ENCODE measurements around the gene SLC10A1.

The SLC10A1 gene

DNA sequence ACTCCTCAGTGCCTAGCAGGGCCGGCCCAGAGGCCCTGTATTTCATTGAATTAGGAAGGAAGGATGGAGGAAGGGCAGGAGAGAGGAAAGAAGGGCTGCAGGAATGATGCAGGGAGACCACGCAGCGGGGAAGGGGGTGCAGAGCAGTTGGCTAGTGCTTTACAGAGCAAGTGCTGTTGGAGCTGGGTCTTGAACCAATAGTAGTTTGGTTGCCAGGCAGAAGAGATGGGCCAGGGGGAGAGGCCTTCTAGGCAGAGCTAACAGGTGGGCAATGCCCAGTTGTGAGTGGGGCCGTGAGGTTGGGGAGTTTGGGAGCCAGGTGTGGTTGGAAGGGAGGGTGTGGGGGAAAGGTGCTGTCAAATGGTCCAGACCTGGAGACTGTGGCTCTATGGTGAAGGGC is 69.2 kb downstream of the SLC10A1 start:
- H3K9me2 ChIP-seq (replicated peaks; ENCODE audit: low read depth, low read length), result no peaks in the 10 kb centered on the region
- H2AFZ ChIP-seq (ENCODE audit: low read length), result peak overlapping the region; percentile 99; the same call in 1 of the 2 replicates
- H3K9ac ChIP-seq (ENCODE audit: low read depth, low read length, poor library complexity, severe bottlenecking), result no peak overlapping the region
- no peaks in the 10 kb centered on the region for H3F3A ChIP-seq (ENCODE audit: low read depth)
- no peaks in the 10 kb centered on the region for H3K4me1 ChIP-seq (ENCODE audit: insufficient read depth, low read length, poor library complexity, severe bottlenecking)
- no peaks in the 10 kb centered on the region for H3K27me3 ChIP-seq (ENCODE audit: insufficient read depth, low read length, poor library complexity, severe bottlenecking)
- H3K4me3 ChIP-seq (ENCODE audit: low read length, poor library complexity, severe bottlenecking), result no peak overlapping the region
- no peak overlapping the region for H3K4me2 ChIP-seq (ENCODE audit: low read depth, low read length, poor library complexity, severe bottlenecking)
- no peaks in the 10 kb centered on the region for H3K9me3 ChIP-seq (ENCODE audit: insufficient read depth, low read depth, low read length)
- H3K79me2 ChIP-seq (ENCODE audit: insufficient read depth, low read length), result no peaks in the 10 kb centered on the region
- H3K36me3 ChIP-seq (ENCODE audit: insufficient read depth, low read length), result no peaks in the 10 kb centered on the region
- TF ChIP-seq CTCF (conservative IDR thresholded peaks at IDR 0.05; ENCODE audit: low read length) (no peak), EZH2phosphoT487 (IDR thresholded peaks at IDR 0.05; ENCODE audit: borderline replicate concordance) (no peak)
- H4K20me1 ChIP-seq (ENCODE audit: insufficient read depth, low read length, poor library complexity, severe bottlenecking), result no peaks in the 10 kb centered on the region

GRCh38 chr14:69726761-69727511 is 70.1 kb downstream of the SLC10A1 start:
- no peaks in the 10 kb centered on the region for H3K4me1 ChIP-seq (ENCODE audit: insufficient read depth, low read length, poor library complexity, severe bottlenecking)
- peak overlapping the region; percentile 48 for H3K4me2 ChIP-seq (ENCODE audit: low read depth, low read length, poor library complexity, severe bottlenecking)
- no peaks in the 10 kb centered on the region for H3F3A ChIP-seq (ENCODE audit: low read depth)
- H2AFZ ChIP-seq (ENCODE audit: low read length), result peak overlapping the region; percentile 99
- no peaks in the 10 kb centered on the region for H3K36me3 ChIP-seq (ENCODE audit: insufficient read depth, low read length)
- peak; percentile 97 for TF ChIP-seq CTCF (conservative IDR thresholded peaks at IDR 0.05; ENCODE audit: low read length)
- TF ChIP-seq EZH2phosphoT487 (IDR thresholded peaks at IDR 0.05; ENCODE audit: borderline replicate concordance), result no peak
- no peaks in the 10 kb centered on the region for H3K79me2 ChIP-seq (ENCODE audit: insufficient read depth, low read length)
- H3K4me3 ChIP-seq (ENCODE audit: low read length, poor library complexity, severe bottlenecking), result no peak overlapping the region
- no peaks in the 10 kb centered on the region for H3K9me3 ChIP-seq (ENCODE audit: insufficient read depth, low read depth, low read length)
- H3K9ac ChIP-seq (ENCODE audit: low read depth, low read length, poor library complexity, severe bottlenecking), result no peak overlapping the region
- H3K9me2 ChIP-seq (replicated peaks; ENCODE audit: low read depth, low read length), result no peaks in the 10 kb centered on the region
- no peaks in the 10 kb centered on the region for H4K20me1 ChIP-seq (ENCODE audit: insufficient read depth, low read length, poor library complexity, severe bottlenecking)
- no peaks in the 10 kb centered on the region for H3K27me3 ChIP-seq (ENCODE audit: insufficient read depth, low read length, poor library complexity, severe bottlenecking)
